H1 (cell line): Measurements from ENCODE around the gene SIPA1L2. TPM values are rescaled to one million over a fixed set of nuclear protein-coding genes. Genes with fewer than 3 reads are reported as not detected.

Experiments
- CTCF ChIA-PET: fragments of 300-600 bp; sonication (Branson Sonifier 250); formaldehyde crosslinking; loops from one replicate; lab custom pipeline; 2021; ENCODE audit not compliant: partially characterized antibody; lab: Charles Lee
- POLR2A ChIA-PET: fragments of 300-600 bp; sonication (Branson Sonifier 250); formaldehyde crosslinking; loops from one replicate; lab custom pipeline; 2021; ENCODE audit warnings: inconsistent platforms; ENCODE audit not compliant: partially characterized antibody; lab: Charles Lee
- DNase-seq, 2 experiments: peaks; one replicate each; pipeline versions ENCODE4 v3.0.0 to v3.0.0-alpha.2; 2010 to 2022; ENCODE audit warnings: low spot score in 2 of 2, low read depth in 1 of 2, mixed read lengths in 1 of 2
- FAIRE-seq: peaks from 2 replicates; lab custom pipeline; 2011; peaks lifted over from hg19 to GRCh38; lab: Jason Lieb, UNC
- H2AFZ ChIP-seq: 2 replicates; pipeline ENCODE4 v1.8.1; 2012; ENCODE audit warnings: low read length, inconsistent platforms
- H2AK5ac ChIP-seq: 2 replicates; pipeline ENCODE4 v1.6.1; 2013; ENCODE audit warnings: low read depth, low read length
- H2BK120ac ChIP-seq: replicated peaks from 2 replicates; pipeline ENCODE3; 2013; ENCODE audit warnings: low read depth, low read length, inconsistent platforms
- H2BK12ac ChIP-seq: 2 replicates; pipeline ENCODE4 v1.6.1; 2013; ENCODE audit warnings: low read depth, low read length
- H2BK15ac ChIP-seq: 2 replicates; pipeline ENCODE4 v1.6.1; 2013; ENCODE audit warnings: low read length
- H2BK20ac ChIP-seq: 2 replicates; pipeline ENCODE4 v1.6.1; 2013; ENCODE audit warnings: low read length
- H2BK5ac ChIP-seq: 2 replicates; pipeline ENCODE4 v1.6.1; 2013; ENCODE audit warnings: low read depth, low read length
- H3K14ac ChIP-seq: 2 replicates; pipeline ENCODE4 v1.6.1; 2013; ENCODE audit warnings: inconsistent platforms; ENCODE audit not compliant: insufficient read length
- H3K18ac ChIP-seq: 2 replicates; pipeline ENCODE4 v1.6.1; 2013; ENCODE audit warnings: low read length; ENCODE audit errors: extremely low read depth
- H3K23ac ChIP-seq: 2 replicates; pipeline ENCODE4 v1.6.1; 2013; ENCODE audit warnings: inconsistent platforms; ENCODE audit not compliant: insufficient read length
- H3K23me2 ChIP-seq: 2 replicates; pipeline ENCODE4 v1.6.1; 2013; ENCODE audit warnings: low read depth, low read length
- H3K27ac ChIP-seq: 2 replicates; pipeline ENCODE4 v1.6.1; 2011; ENCODE audit warnings: low read depth, low read length, inconsistent platforms
- H3K27me3 ChIP-seq, 4 experiments: replicated peaks in 1 of 4; 1 replicate in 1 of 4; 2 replicates in 3 of 4; pipeline versions ENCODE4 v1.6.1 to v1.8.1; 2011 to 2013; ENCODE audit warnings: low read length in 3 of 4, mild to moderate bottlenecking in 3 of 4, inconsistent platforms in 2 of 4, mixed read lengths in 2 of 4, moderate library complexity in 1 of 4; ENCODE audit not compliant: control insufficient read depth in 3 of 4, insufficient read depth in 3 of 4; ENCODE audit errors: extremely low read depth in 1 of 4
- H3K36me3 ChIP-seq, 4 experiments: 2 replicates each; pipeline versions ENCODE4 v1.6.1 to v1.8.1; 2011 to 2013; ENCODE audit warnings: mild to moderate bottlenecking in 4 of 4, low read length in 3 of 4, moderate library complexity in 2 of 4, control low read depth in 1 of 4, inconsistent platforms in 1 of 4; ENCODE audit not compliant: insufficient read depth in 4 of 4, control insufficient read depth in 2 of 4
- H3K4ac ChIP-seq: replicated peaks from 2 replicates; pipeline ENCODE3; 2013; ENCODE audit warnings: low read length, low read depth, mixed read lengths, inconsistent platforms; ENCODE audit not compliant: insufficient read length
- H3K4me1 ChIP-seq, 4 experiments: replicated peaks in 1 of 4; 1 replicate in 1 of 4; 2 replicates in 3 of 4; pipeline versions ENCODE4 v1.6.1 to v1.8.1; 2011 to 2013; ENCODE audit warnings: low read length in 3 of 4, inconsistent platforms in 2 of 4, mixed read lengths in 1 of 4; ENCODE audit not compliant: insufficient read depth in 4 of 4, control insufficient read depth in 3 of 4
- H3K4me2 ChIP-seq, 2 experiments: 2 replicates each; pipeline versions ENCODE4 v1.6.1 to v1.8.1; 2011 to 2013; ENCODE audit warnings: low read depth in 2 of 2, low read length in 2 of 2, control low read depth in 1 of 2, inconsistent platforms in 1 of 2, mild to moderate bottlenecking in 1 of 2; ENCODE audit not compliant: insufficient read depth in 1 of 2
- H3K4me3 ChIP-seq, 4 experiments: fragments of 200-600, 300-600 bp in 1 of 4; sonication (generic), shearing (Covaris generic), sonication (Bioruptor Twin) in 1 of 4; 2 replicates each; pipeline versions ENCODE4 v1.5.1 to v1.8.1; 2011 to 2016; ENCODE audit warnings: low read length in 4 of 4, low read depth in 3 of 4, control low read depth in 2 of 4, inconsistent platforms in 2 of 4, mild to moderate bottlenecking in 2 of 4, mixed read lengths in 1 of 4, moderate library complexity in 1 of 4; ENCODE audit not compliant: insufficient read depth in 2 of 4; ENCODE audit errors: extremely low read depth in 1 of 4
- H3K56ac ChIP-seq: replicated peaks from 2 replicates; pipeline ENCODE3; 2013; ENCODE audit warnings: low read depth, mild to moderate bottlenecking, mixed read lengths, low read length, inconsistent platforms; ENCODE audit not compliant: insufficient read length
- H3K79me1 ChIP-seq: 2 replicates; pipeline ENCODE4 v1.6.1; 2013; ENCODE audit warnings: low read depth, low read length, control low read depth
- H3K79me2 ChIP-seq, 2 experiments: 2 replicates each; pipeline versions ENCODE4 v1.6.1 to v1.8.1; 2012 to 2013; ENCODE audit warnings: low read length in 2 of 2, mild to moderate bottlenecking in 2 of 2, inconsistent platforms in 1 of 2; ENCODE audit not compliant: insufficient read depth in 2 of 2, control insufficient read depth in 1 of 2
- H3K9ac ChIP-seq, 4 experiments: replicated peaks in 1 of 4; 1 replicate in 1 of 4; 2 replicates in 3 of 4; pipeline versions ENCODE4 v1.6.1 to v1.8.1; 2011 to 2013; ENCODE audit warnings: low read depth in 3 of 4, low read length in 3 of 4, control low read depth in 2 of 4, mild to moderate bottlenecking in 2 of 4, moderate library complexity in 2 of 4, inconsistent platforms in 1 of 4; ENCODE audit errors: extremely low read depth in 1 of 4
- H3K9me3 ChIP-seq, 2 experiments: 2 replicates each; pipeline versions ENCODE4 v1.6.1 to v1.8.1; 2012 to 2013; ENCODE audit warnings: mild to moderate bottlenecking in 2 of 2, moderate library complexity in 2 of 2, control low read depth in 1 of 2, inconsistent platforms in 1 of 2, low read depth in 1 of 2, low read length in 1 of 2, mixed read lengths in 1 of 2; ENCODE audit not compliant: insufficient read depth in 2 of 2
- H4K20me1 ChIP-seq, 2 experiments: replicated peaks in 1 of 2; 2 replicates each; pipeline versions ENCODE3 to v1.8.1; 2011 to 2013; ENCODE audit warnings: inconsistent platforms in 2 of 2, low read length in 2 of 2, mild to moderate bottlenecking in 1 of 2; ENCODE audit not compliant: insufficient read depth in 2 of 2, control insufficient read depth in 1 of 2
- H4K5ac ChIP-seq: 2 replicates; pipeline ENCODE4 v1.6.1; 2013; ENCODE audit warnings: low read length, low read depth, mixed read lengths, inconsistent platforms; ENCODE audit not compliant: insufficient read length
- H4K8ac ChIP-seq: 2 replicates; pipeline ENCODE4 v1.8.0; 2013; ENCODE audit warnings: mild to moderate bottlenecking, moderate library complexity, low read length, inconsistent platforms; ENCODE audit not compliant: insufficient read depth; ENCODE audit errors: extremely low read depth
- H4K91ac ChIP-seq: replicated peaks from 2 replicates; pipeline ENCODE3; 2013; ENCODE audit warnings: low read length, mixed read lengths, inconsistent platforms; ENCODE audit not compliant: insufficient read length
- CTBP2 ChIP-seq: IDR thresholded peaks from 2 replicates; pipeline ENCODE4 v1.7.0; 2011; ENCODE audit warnings: borderline replicate concordance, mild to moderate bottlenecking, moderate library complexity, mixed read lengths, low read length; ENCODE audit not compliant: insufficient read depth, insufficient read length
- MAFK ChIP-seq: IDR thresholded peaks from 2 replicates; pipeline ENCODE4 v1.6.1; 2012; ENCODE audit warnings: low read depth, mild to moderate bottlenecking, improper control_type of control experiment, low read length
- POLR2A ChIP-seq, 2 experiments: IDR thresholded peaks; 1 replicate in 1 of 2; 2 replicates in 1 of 2; pipeline ENCODE4 v1.6.1; 2011; ENCODE audit warnings: low read depth in 2 of 2, low read length in 2 of 2, mild to moderate bottlenecking in 2 of 2; ENCODE audit errors: control extremely low read depth in 1 of 2
- RAD21 ChIP-seq, 2 experiments: IDR thresholded peaks in 1 of 2; conservative IDR thresholded peaks in 1 of 2; 2 replicates each; pipeline ENCODE4 v1.6.1; 2011; ENCODE audit warnings: low read depth in 2 of 2, low read length in 2 of 2, improper control_type of control experiment in 1 of 2, inconsistent platforms in 1 of 2, mild to moderate bottlenecking in 1 of 2, moderate library complexity in 1 of 2
- RFX5 ChIP-seq: IDR thresholded peaks from 2 replicates; pipeline ENCODE4 v1.6.1; 2011; ENCODE audit warnings: low read depth, low read length, improper control_type of control experiment, borderline replicate concordance
- SP1 ChIP-seq: IDR thresholded peaks from 2 replicates; pipeline ENCODE4 v1.6.1; 2011; ENCODE audit warnings: low read depth, low read length
- TCF12 ChIP-seq: IDR thresholded peaks from 2 replicates; pipeline ENCODE4 v1.6.1; 2011; ENCODE audit warnings: low read depth, mild to moderate bottlenecking, low read length
- USF2 ChIP-seq: IDR thresholded peaks from 2 replicates; pipeline ENCODE4 v1.6.1; 2011; ENCODE audit warnings: low read length, improper control_type of control experiment
- YY1 ChIP-seq: IDR thresholded peaks from 2 replicates; pipeline ENCODE4 v1.6.1; 2011; ENCODE audit warnings: low read depth, mild to moderate bottlenecking, low read length
- WGBS, 2 experiments: shearing (Covaris generic) in 1 of 2; methylation state at CpG; one replicate each; pipeline versions ENCODE4 v1.1.6 to v1.1.7; 2013 to 2015; ENCODE audit warnings: low lambda C conversion rate in 2 of 2, mixed read lengths in 2 of 2, inconsistent platforms in 1 of 2, low coverage in 1 of 2, missing lambda C conversion rate in 1 of 2; ENCODE audit not compliant: insufficient replicate concordance in 2 of 2, insufficient coverage in 1 of 2, insufficient read length in 1 of 2; ENCODE audit errors: extremely low coverage in 1 of 2, missing lambda C conversion rate in 1 of 2; 5-methylcytosine and 5-hydroxymethylcytosine counted together
- polyA plus RNA-seq, 7 experiments: library from polyadenylated mRNA; depleted of rRNA in 3 of 7; stranded (reverse) in 5 of 7; unstranded in 2 of 7; fragments of >200 nt in 5 of 7; fragments of 200-250 nt in 2 of 7; gene quantifications; 1 replicate in 5 of 7; 2 replicates in 1 of 7; 4 replicates in 1 of 7; pipeline versions ENCODE4 v1.2.1 to v1.2.3, GENCODE V29; 2011 to 2013; ENCODE audit warnings: missing spikeins in 2 of 7, mixed read lengths in 2 of 7
- total RNA-seq: library from RNA; stranded (reverse); fragmentation: NEBNext Ultra II Directional; extraction: Animal tissue kit (Norgen Biotek cat#: 25700); gene quantifications from 2 replicates; pipeline ENCODE4 v1.2.1, GENCODE V29; 2021

Gene SIPA1L2
- total and polyA plus RNA-seq, 2 of the 8 experiments (the other 6 are each of a cell fraction or from before 2014, with no cell fraction given) = 7.7 to 13.2 TPM

- Histone ChIP-seq H3K9me3 (no peaks in the 10 kb centered on the region), H4K8ac (no peak overlapping the region), H3K23me2 (no peaks in the 10 kb centered on the region), H2AK5ac (no peak overlapping the region), H4K91ac (no peak overlapping the region), H2AFZ (no peak overlapping the region), H3K36me3 (no peaks in the 10 kb centered on the region), H2BK20ac (no peak overlapping the region), H3K18ac (no peak overlapping the region), H2BK5ac (no peak overlapping the region), H3K27me3 (no peaks in the 10 kb centered on the region), H3K79me1 (peaks cover 2% of the 10 kb centered on the region; the same call in 1 of the 2 replicates), H2BK15ac (no peak overlapping the region), H4K20me1 (no peaks in the 10 kb centered on the region), H3K79me2 (no peaks in the 10 kb centered on the region), H3K4me3 (no peak overlapping the region), H3K4me1 (peaks cover 0 to 2% (median 0%) of the 10 kb centered on the region in 4 experiments; a peak in 1 of 7 replicates), H3K4ac (no peak overlapping the region), H3K23ac (no peak overlapping the region), H3K27ac (no peak overlapping the region), H3K4me2 (no peak overlapping the region), H2BK12ac (no peak overlapping the region), H3K56ac (no peak overlapping the region), H3K14ac (no peak overlapping the region), H3K9ac (no peak overlapping the region), H2BK120ac (no peak overlapping the region), H4K5ac (no peak overlapping the region)
- CTCF ChIA-PET = interaction anchor here (0.6 to 3.2 kb wide), 7 partner anchors 13 to 140 kb away, joined by 3 to 9 read pairs (median 4); no protein-coding TSS in a partner anchor
- 96% methylated on average over 2 of the region's 2 CpGs; no CpG with 5 or more reads in 1 of the 2 experiments for WGBS, 2 experiments
- FAIRE-seq (no peak), DNase-seq (no peak)
- POLR2A ChIA-PET = no interaction called here
- no peak for TF ChIP-seq SP1
- TF ChIP-seq TCF12 = no peak
- no peak for TF ChIP-seq RFX5
- TF ChIP-seq MAFK = no peak
- no peak for TF ChIP-seq RAD21 (IDR thresholded peaks at IDR 0.05 in 1 of 2, conservative IDR thresholded peaks at IDR 0.05 in 1 of 2; ENCODE audit: low read depth in 2 of 2, low read length in 2 of 2)
- no peak for TF ChIP-seq USF2
- TF ChIP-seq YY1 = no peak
- TF ChIP-seq CTBP2 = no peak
- no peak for TF ChIP-seq POLR2A (IDR thresholded peaks at IDR 0.05; ENCODE audit: control extremely low read depth in 1 of 2, low read depth in 2 of 2, low read length in 2 of 2)
Measured at GRCh38 chr1:232597721-232598120, 32.2 kb downstream of the SIPA1L2 start.
